Measurements from ENCODE around the gene HSD17B2.

DNA sequence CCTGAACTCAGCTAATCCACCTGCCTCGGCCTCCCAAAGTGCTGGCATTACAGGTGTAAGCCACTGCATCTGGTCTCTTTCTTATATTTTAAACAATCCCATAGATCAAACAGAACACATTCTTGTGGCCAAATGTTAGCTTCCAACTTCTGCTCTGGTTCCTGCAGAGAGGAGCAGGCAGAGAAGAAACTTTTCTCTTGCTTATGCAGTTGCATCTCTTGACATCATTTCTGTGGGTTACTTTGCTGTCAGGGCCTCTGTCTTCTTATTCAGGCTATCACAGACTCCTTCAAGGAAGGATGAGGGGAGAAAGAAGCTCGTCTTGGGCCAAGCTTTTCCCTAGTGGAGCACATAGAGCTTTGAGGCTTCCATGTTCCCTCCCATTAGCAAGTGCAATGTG lies 7.8 kb downstream of the HSD17B2 start:
- TF ChIP-seq HDGF (IDR thresholded peaks at IDR 0.05; ENCODE audit: borderline replicate concordance) (no peak), L3MBTL2 (conservative IDR thresholded peaks at IDR 0.05) (no peak), SUZ12 (IDR thresholded peaks at IDR 0.05) (no peak), TARDBP (IDR thresholded peaks at IDR 0.05) (no peak), ZNF384 (IDR thresholded peaks at IDR 0.05) (no peak), LEF1 (IDR thresholded peaks at IDR 0.05; ENCODE audit: borderline replicate concordance) (no peak), ARNT (IDR thresholded peaks at IDR 0.05) (no peak)
